ENCODE results near the gene MAML3.

The MAML3 gene

GRCh38 chr4:140076307-140076706 is 77.7 kb downstream of the MAML3 start:
- TF ChIP-seq, protein P1, sequence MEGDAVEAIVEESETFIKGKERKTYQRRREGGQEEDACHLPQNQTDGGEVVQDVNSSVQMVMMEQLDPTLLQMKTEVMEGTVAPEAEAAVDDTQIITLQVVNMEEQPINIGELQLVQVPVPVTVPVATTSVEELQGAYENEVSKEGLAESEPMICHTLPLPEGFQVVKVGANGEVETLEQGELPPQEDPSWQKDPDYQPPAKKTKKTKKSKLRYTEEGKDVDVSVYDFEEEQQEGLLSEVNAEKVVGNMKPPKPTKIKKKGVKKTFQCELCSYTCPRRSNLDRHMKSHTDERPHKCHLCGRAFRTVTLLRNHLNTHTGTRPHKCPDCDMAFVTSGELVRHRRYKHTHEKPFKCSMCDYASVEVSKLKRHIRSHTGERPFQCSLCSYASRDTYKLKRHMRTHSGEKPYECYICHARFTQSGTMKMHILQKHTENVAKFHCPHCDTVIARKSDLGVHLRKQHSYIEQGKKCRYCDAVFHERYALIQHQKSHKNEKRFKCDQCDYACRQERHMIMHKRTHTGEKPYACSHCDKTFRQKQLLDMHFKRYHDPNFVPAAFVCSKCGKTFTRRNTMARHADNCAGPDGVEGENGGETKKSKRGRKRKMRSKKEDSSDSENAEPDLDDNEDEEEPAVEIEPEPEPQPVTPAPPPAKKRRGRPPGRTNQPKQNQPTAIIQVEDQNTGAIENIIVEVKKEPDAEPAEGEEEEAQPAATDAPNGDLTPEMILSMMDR (IDR thresholded peaks at IDR 0.05; ENCODE audit: low read length, missing control alignments): no peak
- DNase-seq (ENCODE audit: low read depth): no peak
- H3K4me3 ChIP-seq (replicated peaks; ENCODE audit: low read depth, low read length): no peak overlapping the region

- no peak overlapping the region for H3K4me3 ChIP-seq (replicated peaks; ENCODE audit: low read depth, low read length)
- peak; percentile 94 for DNase-seq (ENCODE audit: low read depth)
- TF ChIP-seq, protein P1 (IDR thresholded peaks at IDR 0.05; ENCODE audit: low read length, missing control alignments): no peak
Measured at GRCh38 chr4:140071806-140072205, 82.2 kb downstream of the MAML3 start.

DNA sequence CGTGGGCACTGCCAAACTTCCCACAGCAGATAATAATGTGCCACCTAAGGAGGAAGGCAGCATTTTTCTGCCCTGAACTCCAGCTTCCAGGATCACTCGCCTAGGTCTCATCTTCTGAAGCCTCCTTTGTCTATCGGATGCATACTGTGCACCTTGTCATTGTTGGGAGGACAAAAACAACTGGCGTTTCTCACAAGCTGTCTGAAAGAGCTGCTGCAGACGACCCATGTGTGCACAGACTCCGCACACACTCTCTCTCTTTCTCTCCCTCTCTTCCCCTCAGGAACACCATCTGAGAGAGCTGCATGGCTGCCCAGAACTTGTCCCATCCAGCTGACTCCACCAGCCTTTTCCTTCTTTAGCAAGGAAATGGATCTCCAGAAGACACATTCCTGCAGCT is 83.0 kb downstream of the MAML3 start:
- TF ChIP-seq, protein P1 (IDR thresholded peaks at IDR 0.05; ENCODE audit: low read length, missing control alignments): no peak
- DNase-seq (ENCODE audit: low read depth): no peak
- H3K4me3 ChIP-seq (replicated peaks; ENCODE audit: low read depth, low read length): no peak overlapping the region

DNA sequence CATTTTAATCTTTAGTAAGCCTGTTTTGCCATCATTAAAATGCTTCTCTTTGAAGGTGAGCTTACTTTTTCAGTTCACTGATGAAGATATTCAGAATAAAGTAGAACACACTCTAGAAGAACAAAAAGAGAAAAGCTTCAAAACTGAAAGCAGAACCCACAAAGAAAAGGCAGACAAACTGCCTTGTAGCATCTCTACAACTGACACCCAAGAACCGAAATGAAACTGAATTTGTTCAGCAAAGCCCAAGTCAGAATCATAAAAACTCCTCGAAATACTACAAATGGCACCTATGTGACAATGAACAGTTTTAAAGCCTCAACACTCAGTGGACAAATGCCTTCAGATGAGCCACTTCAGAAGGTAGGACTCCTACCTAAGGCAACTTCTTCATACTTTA is 83.6 kb downstream of the MAML3 start:
- no peak overlapping the region for H3K4me3 ChIP-seq (replicated peaks; ENCODE audit: low read depth, low read length)
- TF ChIP-seq, protein P1 (IDR thresholded peaks at IDR 0.05; ENCODE audit: low read length, missing control alignments): no peak
- DNase-seq (ENCODE audit: low read depth): no peak

DNA sequence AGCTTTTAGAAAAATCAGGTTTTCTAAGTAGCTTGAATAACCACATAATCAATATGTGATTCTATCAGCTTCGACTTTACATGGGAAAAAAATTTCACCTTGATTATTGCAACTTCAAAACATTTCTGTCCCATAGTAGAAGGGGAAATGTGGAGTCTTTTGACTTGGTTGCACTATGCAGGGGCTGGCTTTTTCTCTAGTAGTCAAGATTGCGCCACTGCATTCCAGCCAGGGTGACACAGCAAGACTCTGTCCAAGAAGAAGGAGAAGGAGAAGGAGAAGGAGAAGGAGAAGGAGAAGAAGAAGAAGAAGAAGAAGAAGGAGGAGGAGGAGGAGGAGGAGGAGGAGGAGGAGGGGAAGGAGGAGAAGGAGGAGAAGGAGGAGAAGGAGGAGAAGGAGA is 84.9 kb downstream of the MAML3 start:
- peak; percentile 79 for DNase-seq (ENCODE audit: low read depth)
- no peak overlapping the region for H3K4me3 ChIP-seq (replicated peaks; ENCODE audit: low read depth, low read length)
- TF ChIP-seq, protein P1 (IDR thresholded peaks at IDR 0.05; ENCODE audit: low read length, missing control alignments): no peak

DNA sequence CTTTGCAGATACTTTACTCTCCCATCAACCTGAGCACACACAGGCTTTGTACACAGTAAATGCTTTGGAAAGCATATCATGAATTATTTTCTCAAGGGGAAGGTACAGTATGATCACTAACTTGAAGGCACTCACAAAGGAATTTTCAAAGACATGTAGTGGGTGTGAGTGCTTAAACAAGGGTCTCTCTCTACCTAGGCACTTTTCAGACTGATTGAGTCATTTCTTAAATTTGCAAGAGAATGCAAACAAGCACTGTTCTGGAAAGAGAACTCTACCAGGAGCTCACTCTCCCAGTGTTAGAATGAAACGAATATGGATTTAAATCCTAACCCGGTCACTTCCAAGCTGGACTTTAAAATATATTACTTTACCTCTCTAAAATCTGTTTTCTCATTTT is 85.7 kb downstream of the MAML3 start:
- DNase-seq (ENCODE audit: low read depth): no peak
- TF ChIP-seq, protein P1 (IDR thresholded peaks at IDR 0.05; ENCODE audit: low read length, missing control alignments): no peak
- H3K4me3 ChIP-seq (replicated peaks; ENCODE audit: low read depth, low read length): no peak overlapping the region

DNA sequence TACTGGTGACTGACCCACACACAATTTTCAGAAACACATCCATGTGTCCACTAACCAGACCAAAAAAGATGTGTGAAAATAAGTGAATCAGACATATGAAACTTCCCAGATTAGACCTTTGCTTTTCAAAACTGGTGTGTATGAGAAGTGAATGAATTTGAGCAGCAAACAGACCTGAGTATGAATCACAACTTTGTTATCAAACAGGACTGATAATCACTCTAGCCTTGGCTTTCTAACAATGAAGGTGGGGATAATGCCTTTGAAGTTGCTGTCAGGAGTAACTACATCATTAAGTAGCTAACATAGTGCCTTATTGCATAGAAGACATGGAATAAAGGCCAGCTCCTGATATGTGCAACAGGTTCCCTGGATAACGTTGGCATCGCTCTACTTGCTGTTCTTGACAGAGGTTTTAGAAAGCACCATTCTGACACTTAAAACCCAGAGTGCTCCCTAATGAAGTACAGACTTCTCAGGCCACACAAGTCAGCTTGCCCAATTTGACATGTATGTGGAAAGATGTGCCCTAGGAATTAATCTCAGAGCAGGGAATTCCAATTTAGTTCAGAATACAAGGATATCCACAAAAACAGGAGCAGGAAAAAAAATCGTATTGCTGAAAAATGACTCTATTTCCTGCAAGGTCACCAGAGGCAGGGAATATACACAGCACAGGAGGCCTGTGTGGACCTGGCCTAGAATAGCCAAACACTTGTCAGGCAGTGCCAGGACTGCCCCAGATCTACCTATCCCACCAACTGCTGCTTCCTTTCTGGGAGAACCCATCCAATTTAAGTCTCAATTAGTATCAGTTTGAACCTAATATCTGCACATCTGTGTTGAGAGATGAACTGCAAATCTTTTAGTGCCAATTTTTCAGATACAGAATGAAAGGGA is 87.7 kb downstream of the MAML3 start:
- DNase-seq (ENCODE audit: low read depth): no peak
- TF ChIP-seq, protein P1 (IDR thresholded peaks at IDR 0.05; ENCODE audit: low read length, missing control alignments): no peak
- no peak overlapping the region for H3K4me3 ChIP-seq (replicated peaks; ENCODE audit: low read depth, low read length)
